H1 (cell line): Measurements from ENCODE around the gene RIMS1. TPM values are rescaled to one million over a fixed set of nuclear protein-coding genes. Genes with fewer than 3 reads are reported as not detected.

Source experiments
- CTCF ChIA-PET: fragments of 300-600 bp; sonication (Branson Sonifier 250); formaldehyde crosslinking; loops from one replicate; lab custom pipeline; 2021; ENCODE audit not compliant: partially characterized antibody; lab: Charles Lee
- POLR2A ChIA-PET: fragments of 300-600 bp; sonication (Branson Sonifier 250); formaldehyde crosslinking; loops from one replicate; lab custom pipeline; 2021; ENCODE audit warnings: inconsistent platforms; ENCODE audit not compliant: partially characterized antibody; lab: Charles Lee
- DNase-seq, 2 experiments: peaks; one replicate each; pipeline versions ENCODE4 v3.0.0 to v3.0.0-alpha.2; 2010 to 2022; ENCODE audit warnings: low spot score in 2 of 2, low read depth in 1 of 2, mixed read lengths in 1 of 2
- FAIRE-seq: peaks from 2 replicates; lab custom pipeline; 2011; peaks lifted over from hg19 to GRCh38; lab: Jason Lieb, UNC
- H2AFZ ChIP-seq: 2 replicates; pipeline ENCODE4 v1.8.1; 2012; ENCODE audit warnings: low read length, inconsistent platforms
- H2AK5ac ChIP-seq: 2 replicates; pipeline ENCODE4 v1.6.1; 2013; ENCODE audit warnings: low read depth, low read length
- H2BK120ac ChIP-seq: replicated peaks from 2 replicates; pipeline ENCODE3; 2013; ENCODE audit warnings: low read depth, low read length, inconsistent platforms
- H2BK12ac ChIP-seq: 2 replicates; pipeline ENCODE4 v1.6.1; 2013; ENCODE audit warnings: low read depth, low read length
- H2BK15ac ChIP-seq: 2 replicates; pipeline ENCODE4 v1.6.1; 2013; ENCODE audit warnings: low read length
- H2BK20ac ChIP-seq: 2 replicates; pipeline ENCODE4 v1.6.1; 2013; ENCODE audit warnings: low read length
- H2BK5ac ChIP-seq: 2 replicates; pipeline ENCODE4 v1.6.1; 2013; ENCODE audit warnings: low read depth, low read length
- H3K14ac ChIP-seq: 2 replicates; pipeline ENCODE4 v1.6.1; 2013; ENCODE audit warnings: inconsistent platforms; ENCODE audit not compliant: insufficient read length
- H3K18ac ChIP-seq: 2 replicates; pipeline ENCODE4 v1.6.1; 2013; ENCODE audit warnings: low read length; ENCODE audit errors: extremely low read depth
- H3K23ac ChIP-seq: 2 replicates; pipeline ENCODE4 v1.6.1; 2013; ENCODE audit warnings: inconsistent platforms; ENCODE audit not compliant: insufficient read length
- H3K23me2 ChIP-seq: 2 replicates; pipeline ENCODE4 v1.6.1; 2013; ENCODE audit warnings: low read depth, low read length
- H3K27ac ChIP-seq: 2 replicates; pipeline ENCODE4 v1.6.1; 2011; ENCODE audit warnings: low read depth, low read length, inconsistent platforms
- H3K27me3 ChIP-seq, 4 experiments: replicated peaks in 1 of 4; 1 replicate in 1 of 4; 2 replicates in 3 of 4; pipeline versions ENCODE4 v1.6.1 to v1.8.1; 2011 to 2013; ENCODE audit warnings: low read length in 3 of 4, mild to moderate bottlenecking in 3 of 4, inconsistent platforms in 2 of 4, mixed read lengths in 2 of 4, moderate library complexity in 1 of 4; ENCODE audit not compliant: control insufficient read depth in 3 of 4, insufficient read depth in 3 of 4; ENCODE audit errors: extremely low read depth in 1 of 4
- H3K36me3 ChIP-seq, 4 experiments: 2 replicates each; pipeline versions ENCODE4 v1.6.1 to v1.8.1; 2011 to 2013; ENCODE audit warnings: mild to moderate bottlenecking in 4 of 4, low read length in 3 of 4, moderate library complexity in 2 of 4, control low read depth in 1 of 4, inconsistent platforms in 1 of 4; ENCODE audit not compliant: insufficient read depth in 4 of 4, control insufficient read depth in 2 of 4
- H3K4ac ChIP-seq: replicated peaks from 2 replicates; pipeline ENCODE3; 2013; ENCODE audit warnings: low read length, low read depth, mixed read lengths, inconsistent platforms; ENCODE audit not compliant: insufficient read length
- H3K4me1 ChIP-seq, 4 experiments: replicated peaks in 1 of 4; 1 replicate in 1 of 4; 2 replicates in 3 of 4; pipeline versions ENCODE4 v1.6.1 to v1.8.1; 2011 to 2013; ENCODE audit warnings: low read length in 3 of 4, inconsistent platforms in 2 of 4, mixed read lengths in 1 of 4; ENCODE audit not compliant: insufficient read depth in 4 of 4, control insufficient read depth in 3 of 4
- H3K4me2 ChIP-seq, 2 experiments: 2 replicates each; pipeline versions ENCODE4 v1.6.1 to v1.8.1; 2011 to 2013; ENCODE audit warnings: low read depth in 2 of 2, low read length in 2 of 2, control low read depth in 1 of 2, inconsistent platforms in 1 of 2, mild to moderate bottlenecking in 1 of 2; ENCODE audit not compliant: insufficient read depth in 1 of 2
- H3K4me3 ChIP-seq, 4 experiments: fragments of 200-600, 300-600 bp in 1 of 4; sonication (generic), shearing (Covaris generic), sonication (Bioruptor Twin) in 1 of 4; 2 replicates each; pipeline versions ENCODE4 v1.5.1 to v1.8.1; 2011 to 2016; ENCODE audit warnings: low read length in 4 of 4, low read depth in 3 of 4, control low read depth in 2 of 4, inconsistent platforms in 2 of 4, mild to moderate bottlenecking in 2 of 4, mixed read lengths in 1 of 4, moderate library complexity in 1 of 4; ENCODE audit not compliant: insufficient read depth in 2 of 4; ENCODE audit errors: extremely low read depth in 1 of 4
- H3K56ac ChIP-seq: replicated peaks from 2 replicates; pipeline ENCODE3; 2013; ENCODE audit warnings: low read depth, mild to moderate bottlenecking, mixed read lengths, low read length, inconsistent platforms; ENCODE audit not compliant: insufficient read length
- H3K79me1 ChIP-seq: 2 replicates; pipeline ENCODE4 v1.6.1; 2013; ENCODE audit warnings: low read depth, low read length, control low read depth
- H3K79me2 ChIP-seq, 2 experiments: 2 replicates each; pipeline versions ENCODE4 v1.6.1 to v1.8.1; 2012 to 2013; ENCODE audit warnings: low read length in 2 of 2, mild to moderate bottlenecking in 2 of 2, inconsistent platforms in 1 of 2; ENCODE audit not compliant: insufficient read depth in 2 of 2, control insufficient read depth in 1 of 2
- H3K9ac ChIP-seq, 4 experiments: replicated peaks in 1 of 4; 1 replicate in 1 of 4; 2 replicates in 3 of 4; pipeline versions ENCODE4 v1.6.1 to v1.8.1; 2011 to 2013; ENCODE audit warnings: low read depth in 3 of 4, low read length in 3 of 4, control low read depth in 2 of 4, mild to moderate bottlenecking in 2 of 4, moderate library complexity in 2 of 4, inconsistent platforms in 1 of 4; ENCODE audit errors: extremely low read depth in 1 of 4
- H3K9me3 ChIP-seq, 2 experiments: 2 replicates each; pipeline versions ENCODE4 v1.6.1 to v1.8.1; 2012 to 2013; ENCODE audit warnings: mild to moderate bottlenecking in 2 of 2, moderate library complexity in 2 of 2, control low read depth in 1 of 2, inconsistent platforms in 1 of 2, low read depth in 1 of 2, low read length in 1 of 2, mixed read lengths in 1 of 2; ENCODE audit not compliant: insufficient read depth in 2 of 2
- H4K20me1 ChIP-seq, 2 experiments: replicated peaks in 1 of 2; 2 replicates each; pipeline versions ENCODE3 to v1.8.1; 2011 to 2013; ENCODE audit warnings: inconsistent platforms in 2 of 2, low read length in 2 of 2, mild to moderate bottlenecking in 1 of 2; ENCODE audit not compliant: insufficient read depth in 2 of 2, control insufficient read depth in 1 of 2
- H4K5ac ChIP-seq: 2 replicates; pipeline ENCODE4 v1.6.1; 2013; ENCODE audit warnings: low read length, low read depth, mixed read lengths, inconsistent platforms; ENCODE audit not compliant: insufficient read length
- H4K8ac ChIP-seq: 2 replicates; pipeline ENCODE4 v1.8.0; 2013; ENCODE audit warnings: mild to moderate bottlenecking, moderate library complexity, low read length, inconsistent platforms; ENCODE audit not compliant: insufficient read depth; ENCODE audit errors: extremely low read depth
- H4K91ac ChIP-seq: replicated peaks from 2 replicates; pipeline ENCODE3; 2013; ENCODE audit warnings: low read length, mixed read lengths, inconsistent platforms; ENCODE audit not compliant: insufficient read length
- HDAC6 ChIP-seq: IDR thresholded peaks from one replicate; pipeline ENCODE4 v1.7.1; 2012; ENCODE audit warnings: low read depth, mild to moderate bottlenecking, inconsistent platforms, low read length, moderate library complexity
- KDM5A ChIP-seq: fragments of 200-600 bp; IDR thresholded peaks from 2 replicates; pipeline ENCODE4 v1.7.1; 2012; ENCODE audit warnings: mild to moderate bottlenecking, low read length, inconsistent platforms, mixed read lengths
- POLR2A ChIP-seq, 2 experiments: IDR thresholded peaks; 1 replicate in 1 of 2; 2 replicates in 1 of 2; pipeline ENCODE4 v1.6.1; 2011; ENCODE audit warnings: low read depth in 2 of 2, low read length in 2 of 2, mild to moderate bottlenecking in 2 of 2; ENCODE audit errors: control extremely low read depth in 1 of 2
- POU5F1 ChIP-seq: IDR thresholded peaks from 2 replicates; pipeline ENCODE4 v1.6.1; 2011; ENCODE audit warnings: low read depth, mild to moderate bottlenecking, low read length, moderate library complexity
- RFX5 ChIP-seq: IDR thresholded peaks from 2 replicates; pipeline ENCODE4 v1.6.1; 2011; ENCODE audit warnings: low read depth, low read length, improper control_type of control experiment, borderline replicate concordance
- RNF2 ChIP-seq: fragments of 200-900, 300-1000 bp; sonication (generic); IDR thresholded peaks from 2 replicates; pipeline ENCODE4 v1.7.1; 2016; ENCODE audit warnings: borderline replicate concordance, low read depth, mild to moderate bottlenecking, antibody characterized with exemption, low read length; ENCODE audit not compliant: poor library complexity, severe bottlenecking; ENCODE audit errors: missing control alignments
- RXRA ChIP-seq: IDR thresholded peaks from 2 replicates; pipeline ENCODE4 v1.6.1; 2011; ENCODE audit warnings: low read depth, mild to moderate bottlenecking, low read length, moderate library complexity; ENCODE audit not compliant: insufficient read depth
- SIRT6 ChIP-seq: IDR thresholded peaks from one replicate; pipeline ENCODE4 v1.7.1; 2012; ENCODE audit warnings: low read length, inconsistent platforms
- SP4 ChIP-seq: IDR thresholded peaks from 2 replicates; pipeline ENCODE4 v1.6.1; 2012; ENCODE audit warnings: low read length, inconsistent platforms
- SUZ12 ChIP-seq: fragments of 200-600 bp; sonication (generic); IDR thresholded peaks from 2 replicates; pipeline ENCODE4 v1.6.1; 2012; ENCODE audit warnings: mild to moderate bottlenecking, inconsistent platforms, low read length, moderate library complexity, mixed read lengths
- TAF7 ChIP-seq: optimal IDR thresholded peaks from 2 replicates; pipeline ENCODE3; 2011; ENCODE audit warnings: low read depth, mild to moderate bottlenecking, inconsistent platforms, low read length, moderate library complexity, borderline replicate concordance
- WGBS, 2 experiments: shearing (Covaris generic) in 1 of 2; methylation state at CpG; one replicate each; pipeline versions ENCODE4 v1.1.6 to v1.1.7; 2013 to 2015; ENCODE audit warnings: low lambda C conversion rate in 2 of 2, mixed read lengths in 2 of 2, inconsistent platforms in 1 of 2, low coverage in 1 of 2, missing lambda C conversion rate in 1 of 2; ENCODE audit not compliant: insufficient replicate concordance in 2 of 2, insufficient coverage in 1 of 2, insufficient read length in 1 of 2; ENCODE audit errors: extremely low coverage in 1 of 2, missing lambda C conversion rate in 1 of 2; 5-methylcytosine and 5-hydroxymethylcytosine counted together
- polyA plus RNA-seq, 7 experiments: library from polyadenylated mRNA; depleted of rRNA in 3 of 7; stranded (reverse) in 5 of 7; unstranded in 2 of 7; fragments of >200 nt in 5 of 7; fragments of 200-250 nt in 2 of 7; gene quantifications; 1 replicate in 5 of 7; 2 replicates in 1 of 7; 4 replicates in 1 of 7; pipeline versions ENCODE4 v1.2.1 to v1.2.3, GENCODE V29; 2011 to 2013; ENCODE audit warnings: missing spikeins in 2 of 7, mixed read lengths in 2 of 7
- total RNA-seq: library from RNA; stranded (reverse); fragmentation: NEBNext Ultra II Directional; extraction: Animal tissue kit (Norgen Biotek cat#: 25700); gene quantifications from 2 replicates; pipeline ENCODE4 v1.2.1, GENCODE V29; 2021

Gene RIMS1
- total and polyA plus RNA-seq, 2 of the 8 experiments (the other 6 are each of a cell fraction or from before 2014, with no cell fraction given) = 0.63 to 2.3 TPM

DNA sequence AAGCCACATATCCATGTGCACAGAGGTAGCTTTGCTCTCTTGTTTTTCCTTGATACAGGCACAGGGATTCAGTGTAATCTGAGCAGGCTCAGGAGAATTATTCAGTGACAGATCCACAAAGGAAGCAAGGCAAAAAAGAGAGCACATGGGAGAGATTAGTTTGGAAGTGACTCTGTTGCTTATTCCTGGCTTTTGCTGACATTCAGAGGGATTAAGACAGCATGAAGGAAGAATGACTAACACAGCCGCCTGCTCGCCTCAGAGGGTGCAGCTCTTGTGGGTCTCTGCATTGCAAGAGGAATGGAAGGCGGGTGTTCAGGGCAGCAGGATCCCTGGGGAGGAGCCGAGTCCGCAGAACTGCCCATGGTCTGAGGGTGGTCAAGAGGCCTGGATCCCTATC, 532.1 kb downstream of the RIMS1 start:
- Histone ChIP-seq H2BK120ac (no peak overlapping the region), H3K9ac (no peak overlapping the region), H3K27ac (no peak overlapping the region), H3K4me3 (no peak overlapping the region), H3K56ac (no peak overlapping the region), H2BK15ac (no peak overlapping the region), H2BK20ac (no peak overlapping the region), H3K4me1 (peaks cover 0 to 2% (median 0%) of the 10 kb centered on the region in 4 experiments; a peak in 2 of 7 replicates), H2AK5ac (no peak overlapping the region), H3K23ac (no peak overlapping the region), H4K5ac (no peak overlapping the region), H3K9me3 (no peaks in the 10 kb centered on the region), H2AFZ (peak overlapping the region; percentile 92), H4K91ac (no peak overlapping the region), H4K8ac (no peak overlapping the region), H2BK12ac (no peak overlapping the region), H3K79me1 (no peaks in the 10 kb centered on the region), H3K4me2 (no peak overlapping the region), H3K27me3 (no peaks in the 10 kb centered on the region), H3K36me3 (no peaks in the 10 kb centered on the region), H4K20me1 (no peaks in the 10 kb centered on the region), H2BK5ac (no peak overlapping the region), H3K14ac (no peak overlapping the region), H3K23me2 (no peaks in the 10 kb centered on the region), H3K18ac (no peak overlapping the region), H3K79me2 (no peaks in the 10 kb centered on the region), H3K4ac (no peak overlapping the region)
- ChIA-PET CTCF (interaction anchor here (0.6 to 13.2 kb wide), 8 partner anchors 9 to 796 kb away, joined by 3 to 158 read pairs (median 6); no protein-coding TSS in a partner anchor), POLR2A (no interaction called here)
- 87% methylated on average over 5 of the region's 5 CpGs; no CpG with 5 or more reads in 1 of the 2 experiments for whole genome bisulfite sequencing, 2 experiments
- DNase-seq (no peak), FAIRE-seq (no peak)
- TF ChIP-seq POLR2A (IDR thresholded peaks at IDR 0.05; ENCODE audit: control extremely low read depth in 1 of 2, low read depth in 2 of 2, low read length in 2 of 2) = no peak
- TF ChIP-seq KDM5A = no peak
- TF ChIP-seq RFX5 = no peak
- TF ChIP-seq POU5F1 = no peak
- no peak for TF ChIP-seq SIRT6
- no peak for TF ChIP-seq RXRA
- no peak for TF ChIP-seq SUZ12
- no peak for TF ChIP-seq TAF7
- no peak for TF ChIP-seq RNF2
- no peak for TF ChIP-seq HDAC6
- TF ChIP-seq SP4 = no peak
